COLO668 (cell line): Measurements from ENCODE around the gene EFCAB6.

Source experiments
- DNase-seq: peaks from one replicate; lab custom pipeline; 2025; ENCODE audit not compliant: unreplicated experiment; lab: John Stamatoyannopoulos, UW

The EFCAB6 gene

GRCh38 chr22:43817402-43817801, 5.3 kb upstream of the EFCAB6 start:
- DNase-seq, result no peak

DNA sequence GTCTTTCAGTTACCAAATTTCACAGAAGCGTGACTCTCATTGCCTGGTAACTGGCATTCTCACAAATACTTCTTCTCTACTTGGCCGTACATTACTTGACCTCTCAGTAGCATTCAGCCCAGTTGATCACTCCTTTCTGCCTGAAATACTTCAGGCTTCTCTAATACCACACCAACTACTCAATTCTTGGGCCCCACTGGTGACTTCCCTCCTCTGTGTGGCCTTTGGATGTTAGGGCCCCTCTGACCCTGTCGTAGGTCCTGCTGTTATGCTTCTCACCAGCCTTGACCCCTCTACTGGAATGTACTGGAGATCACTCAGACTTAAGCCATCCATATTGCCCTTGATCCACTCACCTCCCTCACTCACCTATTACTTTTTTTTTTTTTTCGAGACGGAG, 2.2 kb upstream of the EFCAB6 start:
- DNase-seq, result no peak

DNA sequence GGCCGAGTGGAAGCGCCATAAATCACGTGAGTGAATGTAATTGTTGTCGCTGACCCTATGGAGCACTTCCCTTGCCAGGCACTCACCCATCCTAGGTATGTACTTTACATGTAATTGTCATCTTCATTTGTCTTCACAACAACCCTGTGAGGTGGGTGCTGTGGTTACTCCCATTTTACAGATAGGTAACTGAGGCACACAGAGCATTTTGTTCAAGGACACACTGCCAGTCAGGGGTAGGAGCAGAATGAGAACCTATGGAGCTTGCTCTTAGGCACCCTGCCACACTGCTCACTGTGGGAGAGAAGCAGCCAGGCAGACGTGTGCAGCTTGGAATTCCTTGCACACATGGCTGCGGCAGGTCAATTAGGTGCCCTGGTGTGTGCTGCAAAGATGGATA, 785 bp upstream of the EFCAB6 start:
- DNase-seq, result peak; percentile 18

- peak; percentile 35 for DNase-seq
These were observed 342 bp downstream of the EFCAB6 start for GRCh38 chr22:43811777-43812148.

GRCh38 chr22:43802897-43803495, 9.1 kb downstream of the EFCAB6 start:
- DNase-seq, result no peak

- no peak for DNase-seq
These were observed 11.1 kb downstream of the EFCAB6 start for GRCh38 chr22:43800970-43801369.

DNA sequence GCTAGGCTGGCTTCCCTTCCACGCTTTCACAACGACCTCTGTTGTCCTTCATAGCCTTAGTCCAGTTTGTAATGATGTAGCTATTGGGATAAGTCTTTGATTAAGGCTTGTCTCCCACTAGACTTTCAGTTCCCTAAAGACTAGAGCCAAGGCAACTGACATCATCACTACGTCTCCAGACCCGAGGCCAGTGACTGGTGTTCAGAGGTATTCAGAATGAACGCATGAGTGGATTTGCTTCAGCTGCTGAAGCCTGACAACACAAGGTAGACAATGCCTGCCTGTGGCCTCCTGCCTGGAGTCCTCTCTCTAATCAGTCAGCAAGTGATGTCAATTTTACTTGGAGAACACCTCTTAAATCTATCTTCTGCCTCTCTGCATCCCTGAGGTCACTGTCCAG, 13.6 kb downstream of the EFCAB6 start:
- DNase-seq, result no peak

DNA sequence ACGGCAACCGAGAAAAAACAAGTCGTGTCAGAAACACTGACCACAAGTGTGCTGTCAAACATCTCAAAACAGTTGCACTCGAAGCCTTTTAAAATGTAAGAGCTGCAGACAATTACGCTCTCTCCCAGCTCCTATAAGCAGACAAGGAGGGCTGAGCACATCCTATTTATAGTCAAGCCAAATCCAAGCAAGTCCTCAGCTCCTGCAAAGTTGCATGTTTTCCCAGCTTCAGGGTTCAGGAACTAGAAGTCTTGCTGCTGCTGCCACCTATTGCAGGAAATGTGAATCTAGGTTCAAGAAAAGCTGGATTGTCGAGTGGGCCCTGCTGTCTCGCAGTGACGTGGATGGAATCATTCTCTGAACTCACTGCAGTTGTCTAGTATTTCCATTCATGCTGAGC, 15.5 kb downstream of the EFCAB6 start:
- peak; percentile 15 for DNase-seq

DNA sequence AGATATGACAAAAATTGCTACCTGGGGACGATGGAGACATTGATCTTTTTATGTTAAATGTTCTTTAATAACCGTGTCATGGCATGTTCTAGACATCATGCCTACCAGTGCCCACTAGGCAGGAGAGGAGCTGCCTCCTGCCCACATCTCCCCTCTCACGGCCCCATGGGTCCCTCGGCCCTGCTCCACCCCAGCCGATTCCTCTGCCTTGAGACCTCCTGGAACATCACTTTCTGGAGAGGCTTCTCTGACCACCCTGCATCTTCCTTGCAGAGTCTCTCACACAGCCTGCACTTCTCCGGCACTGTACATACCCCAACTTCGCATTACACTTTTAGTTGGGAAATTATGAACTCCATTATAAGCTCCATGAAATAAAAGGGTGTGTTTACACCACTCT, 16.8 kb downstream of the EFCAB6 start:
- DNase-seq, result no peak

GRCh38 chr22:43792905-43793304, 19.2 kb downstream of the EFCAB6 start:
- DNase-seq, result no peak

DNA sequence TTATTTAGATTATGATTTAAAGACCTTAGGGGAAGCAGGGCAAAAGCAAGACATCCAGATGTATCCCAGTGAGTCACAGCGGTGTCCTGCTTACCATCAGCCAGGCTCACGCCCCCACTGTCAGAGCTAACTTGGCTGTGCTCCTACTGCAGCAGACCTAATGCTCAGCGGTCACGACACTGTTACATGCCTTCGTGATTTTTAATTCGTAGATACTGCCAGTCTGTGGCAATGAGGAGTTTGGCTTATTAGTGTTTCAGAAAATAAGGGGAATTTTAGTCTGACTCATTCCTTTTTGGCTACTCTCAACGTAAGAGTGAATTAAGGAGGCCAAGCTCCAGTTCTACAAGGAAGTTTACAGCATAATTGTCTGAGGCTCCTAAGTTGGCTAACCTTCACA, 22.7 kb downstream of the EFCAB6 start:
- no peak for DNase-seq

- DNase-seq, result no peak
These were observed 28.3 kb downstream of the EFCAB6 start for GRCh38 chr22:43783777-43784176.

DNA sequence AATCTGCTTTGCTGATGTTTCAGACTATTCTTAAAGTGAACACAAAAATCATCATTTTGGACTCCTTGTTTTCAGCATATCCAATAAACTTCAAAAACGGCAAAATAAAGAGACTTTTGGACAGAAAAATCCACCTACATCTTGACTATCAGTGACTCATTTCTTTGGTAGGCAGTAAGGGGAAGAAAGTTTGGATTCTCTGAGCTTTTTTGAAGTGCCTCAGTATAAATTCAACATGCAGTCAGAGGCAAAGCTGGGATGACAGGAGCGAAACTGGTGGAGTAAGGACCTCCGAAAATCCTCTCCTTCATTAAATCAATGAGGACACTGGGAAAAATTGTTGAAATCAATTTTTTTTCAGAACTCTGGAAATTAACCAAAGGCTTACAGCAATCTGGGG, 29.7 kb downstream of the EFCAB6 start:
- no peak for DNase-seq

DNA sequence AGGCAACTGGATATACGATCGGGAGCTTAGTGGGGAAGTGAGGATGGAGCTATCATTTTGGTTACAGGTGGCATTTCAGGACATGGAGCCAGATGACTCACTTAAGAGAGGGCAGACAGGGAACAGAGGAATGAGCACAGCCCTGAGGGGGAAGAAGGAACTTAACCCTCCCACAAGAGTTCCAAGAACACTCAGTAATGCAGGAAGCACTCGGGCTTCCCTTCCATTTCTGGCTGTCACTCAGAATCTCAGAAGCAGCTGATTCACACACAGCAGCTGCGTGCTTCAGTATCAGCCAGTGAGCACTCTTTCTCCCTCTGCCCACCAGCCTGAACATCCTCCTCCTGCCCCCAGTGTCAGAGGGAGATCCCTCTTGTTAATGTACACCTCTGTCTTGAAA, 34.8 kb downstream of the EFCAB6 start:
- DNase-seq, result no peak

- DNase-seq, result no peak
These were observed 35.9 kb downstream of the EFCAB6 start for GRCh38 chr22:43776081-43776670.

GRCh38 chr22:43774318-43774915, 37.7 kb downstream of the EFCAB6 start:
- DNase-seq, result no peak

- no peak for DNase-seq
These were observed 39.3 kb downstream of the EFCAB6 start for GRCh38 chr22:43772831-43773230.

DNA sequence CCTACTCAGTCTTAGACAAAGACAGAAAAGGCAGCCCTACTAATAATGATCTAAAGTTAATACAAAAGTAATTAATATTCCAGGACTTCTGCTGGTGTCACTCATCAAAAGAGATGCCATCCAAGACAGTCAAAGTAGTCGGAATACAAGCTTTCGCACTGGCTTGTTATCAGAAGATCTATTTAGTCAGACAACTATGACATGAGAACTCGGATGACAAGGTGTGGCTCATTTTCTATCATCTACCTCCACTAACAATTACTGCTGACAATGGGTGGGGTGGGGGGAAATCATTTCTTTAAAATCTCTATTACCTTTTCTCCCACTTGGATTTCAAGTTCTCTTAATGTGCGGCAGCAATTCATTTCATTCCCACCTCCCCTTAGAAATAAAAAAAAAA, 56.7 kb downstream of the EFCAB6 start:
- DNase-seq, result no peak

DNA sequence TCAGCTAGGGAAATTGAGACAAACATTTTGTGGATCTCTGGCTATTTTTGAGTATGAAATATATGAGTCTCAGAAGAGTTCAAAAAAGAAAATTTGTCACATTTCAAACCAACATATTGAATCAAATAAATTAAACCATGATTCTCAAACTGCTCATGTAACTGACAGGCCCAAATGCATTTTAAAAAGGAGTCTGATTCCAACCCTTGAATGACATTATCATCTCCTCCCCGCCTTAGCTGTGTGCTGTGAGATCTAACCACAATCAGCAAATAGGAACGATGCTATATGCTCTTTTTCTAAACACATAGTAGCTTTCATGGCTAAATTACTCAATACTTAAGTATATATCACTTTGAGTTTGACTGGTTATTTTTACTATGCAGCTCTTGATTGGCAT, 57.1 kb downstream of the EFCAB6 start:
- no peak for DNase-seq

DNA sequence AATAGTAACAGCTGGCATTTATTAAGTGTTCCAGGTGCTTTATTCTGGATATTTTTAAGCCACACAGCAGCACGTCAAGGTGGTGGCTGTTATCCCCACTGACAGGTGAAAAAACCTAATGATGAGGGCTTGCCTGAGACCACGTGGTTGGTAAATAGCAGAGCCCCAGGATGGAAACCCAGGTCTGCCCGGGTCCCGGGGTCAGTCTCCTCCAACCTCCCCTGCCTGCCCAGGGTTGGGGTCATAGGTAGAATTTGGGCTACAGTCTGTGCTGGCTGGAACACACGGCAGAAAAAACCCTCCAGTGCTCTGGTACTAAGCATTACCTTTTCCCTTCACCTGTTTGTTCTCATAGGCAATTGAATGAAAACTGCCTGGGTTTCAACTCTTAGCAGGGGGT, 57.9 kb downstream of the EFCAB6 start:
- no peak for DNase-seq

GRCh38 chr22:43753688-43754087, 58.4 kb downstream of the EFCAB6 start:
- DNase-seq, result no peak

- no peak for DNase-seq
These were observed 61.4 kb downstream of the EFCAB6 start for GRCh38 chr22:43750751-43751150.

DNA sequence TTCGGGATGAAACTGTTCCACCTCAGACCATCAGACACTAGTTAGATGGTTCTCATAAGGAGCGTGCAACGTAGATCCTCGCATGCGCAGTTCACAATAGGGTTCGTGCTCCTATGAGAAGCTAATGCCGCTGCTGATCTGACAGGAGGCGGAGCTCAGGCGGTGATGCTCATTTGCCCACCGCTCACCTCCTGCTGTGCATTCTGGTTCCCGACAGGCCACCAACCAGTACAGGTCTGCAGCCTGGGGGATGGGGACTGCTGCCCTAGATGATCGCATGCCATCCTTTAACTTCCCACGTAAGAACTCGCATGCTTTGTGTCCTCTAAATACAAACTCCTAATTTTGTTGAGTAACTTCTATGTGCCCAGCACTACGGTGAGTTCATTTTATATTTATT, 62.6 kb downstream of the EFCAB6 start:
- no peak for DNase-seq
